GM19455 (cell line): Measurements from ENCODE around the gene MAGI2.
"Not testable (repeated sequence)": the region's sequence is repeated elsewhere in the genome, so short reads cannot be mapped to it uniquely, and the experiment has no call there.

ENCODE experiments used
- ATAC-seq: cut with Tn5 transposase; IDR thresholded peaks from one replicate; pipeline ENCODE4 v1.9.1; 2021; ENCODE audit not compliant: unreplicated experiment

MAGI2 gene

GRCh38 chr7:78514634-78515033 is 938.8 kb downstream of the MAGI2 start:
- ATAC-seq: no peak

- no peak for ATAC-seq
Observed at GRCh38 chr7:78510580-78511188, 942.8 kb downstream of the MAGI2 start.

DNA sequence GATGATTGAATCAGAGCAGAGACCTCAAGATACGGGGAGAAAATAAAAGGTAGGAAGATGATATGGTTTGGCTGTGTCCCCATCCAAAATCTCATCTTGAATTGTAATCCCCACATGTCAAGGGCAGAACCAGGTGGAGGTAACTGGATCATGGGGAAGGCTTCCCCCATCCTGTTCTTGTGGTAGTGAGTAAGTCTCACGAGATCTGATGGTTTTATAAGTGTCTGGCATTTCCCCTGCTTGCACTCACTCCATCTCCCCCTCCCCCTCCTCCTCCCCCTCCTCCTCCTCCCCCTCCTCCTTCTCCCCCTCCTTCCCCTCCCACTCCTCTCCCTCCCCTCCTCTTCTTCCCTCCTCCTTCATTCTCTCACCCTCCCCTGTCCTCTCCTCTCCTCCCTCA is 950.2 kb downstream of the MAGI2 start:
- ATAC-seq: not testable (repeated sequence)

DNA sequence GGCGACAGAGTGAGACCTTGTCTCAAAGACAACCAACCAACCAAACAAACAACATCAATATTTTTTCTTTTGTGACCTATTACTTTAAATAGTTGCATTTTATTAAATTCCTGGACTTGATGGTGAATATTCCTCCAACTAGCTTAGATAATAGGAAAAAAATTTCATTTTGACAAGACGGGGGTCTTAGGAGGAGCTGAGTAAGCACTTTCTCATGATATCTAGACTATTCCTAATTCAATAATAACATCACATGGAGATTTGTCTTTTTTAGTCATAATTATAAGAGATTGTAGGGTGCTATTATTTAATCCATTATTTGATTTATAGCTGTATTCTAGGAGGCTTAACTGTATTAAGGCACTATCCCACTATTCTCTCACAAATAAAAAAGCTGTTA is 952.4 kb downstream of the MAGI2 start:
- ATAC-seq: no peak

GRCh38 chr7:78499971-78500370 is 953.5 kb downstream of the MAGI2 start:
- ATAC-seq: no peak

DNA sequence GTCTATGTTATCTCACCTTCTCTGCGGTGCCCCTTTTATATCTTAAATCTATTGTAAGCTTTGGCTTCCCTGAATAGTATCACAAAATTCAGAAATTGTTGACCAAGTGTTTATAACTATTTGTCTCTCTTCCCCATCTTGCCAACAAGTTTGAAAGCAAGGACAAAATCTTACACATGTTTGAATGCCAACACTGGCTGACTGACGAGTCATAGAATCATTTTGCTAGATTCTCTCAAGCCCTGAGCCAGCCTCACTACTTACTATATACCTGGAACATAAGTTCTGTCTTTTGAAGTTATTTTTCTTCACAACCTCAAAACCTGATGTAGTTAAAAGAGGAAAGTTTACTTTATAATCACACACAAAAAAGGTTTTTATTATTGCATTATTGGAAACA is 954.2 kb downstream of the MAGI2 start:
- ATAC-seq: no peak

DNA sequence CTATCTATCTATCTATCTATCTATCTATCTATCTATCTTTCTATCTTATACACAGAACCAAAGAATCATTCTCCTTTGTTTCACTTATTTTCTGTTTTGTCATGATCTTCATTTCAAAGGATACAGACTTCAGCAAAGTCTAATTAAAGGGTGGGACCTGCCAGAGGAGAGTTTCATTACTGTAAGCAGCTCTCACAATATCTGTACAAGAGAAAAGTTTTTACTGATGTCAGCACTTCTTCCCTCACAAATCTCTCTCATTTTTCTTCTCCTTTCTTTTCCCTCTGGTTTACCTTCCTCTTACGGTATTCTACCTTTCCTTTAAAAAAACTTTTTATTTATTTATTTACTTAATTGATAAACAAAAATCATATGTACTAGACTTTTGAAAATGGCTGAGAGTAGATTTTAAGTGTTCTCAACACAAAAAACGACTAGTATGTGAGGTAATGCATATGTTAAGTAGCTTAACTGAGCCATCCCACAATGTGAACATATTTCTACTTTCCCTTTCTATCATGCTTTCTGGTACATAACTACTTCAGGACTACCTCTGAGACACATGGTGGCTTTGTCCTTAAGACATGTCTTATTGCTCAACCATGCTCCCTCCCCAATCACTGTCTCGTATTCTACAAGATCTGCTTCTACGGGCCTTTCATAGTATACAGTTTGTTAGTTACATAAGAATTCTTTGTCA is 955.6 kb downstream of the MAGI2 start:
- ATAC-seq: no peak

DNA sequence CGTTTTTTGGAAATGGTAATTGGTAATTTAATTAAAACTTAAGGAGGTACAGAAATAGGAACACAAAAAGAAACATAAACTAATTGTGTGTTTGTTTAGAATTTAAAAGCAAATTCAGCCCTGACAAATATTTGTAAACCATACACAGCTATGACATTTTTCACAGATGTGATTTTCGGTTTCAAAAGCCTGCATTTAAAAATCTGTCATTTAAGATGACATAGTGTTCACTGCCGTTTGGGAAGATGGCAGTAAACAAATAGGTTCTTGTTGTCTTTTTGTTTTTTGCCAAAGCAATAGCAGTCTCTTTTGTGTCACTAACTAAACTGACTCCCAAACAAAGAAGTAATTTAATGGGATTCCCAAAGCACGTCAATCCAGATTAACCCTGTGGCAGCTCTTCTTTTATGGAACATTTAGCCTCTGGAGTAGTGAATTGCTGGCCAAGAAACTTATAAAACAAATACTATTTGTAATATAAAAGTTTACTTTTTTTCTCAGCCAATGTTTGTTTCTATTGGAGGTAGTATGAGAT is 957.3 kb downstream of the MAGI2 start:
- no peak for ATAC-seq

DNA sequence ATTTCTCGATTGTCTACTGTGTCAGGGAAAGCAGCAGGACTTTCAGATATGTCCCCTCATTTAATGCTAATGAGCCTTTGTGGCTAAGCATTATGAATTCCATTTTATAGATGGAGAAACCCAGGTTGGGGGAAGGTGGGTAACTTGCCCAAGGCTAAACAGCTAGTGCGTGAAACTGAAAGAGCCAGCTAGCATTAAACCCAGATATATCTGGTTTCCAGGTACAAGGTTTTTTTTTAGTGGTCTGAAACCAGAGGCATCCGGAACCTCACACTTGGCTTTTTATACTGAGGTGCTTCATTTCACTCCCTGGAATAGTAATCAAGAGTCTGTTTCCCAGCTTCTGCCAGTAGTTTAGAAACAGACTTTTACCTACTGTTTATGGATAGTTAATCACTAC is 960.1 kb downstream of the MAGI2 start:
- no peak for ATAC-seq

DNA sequence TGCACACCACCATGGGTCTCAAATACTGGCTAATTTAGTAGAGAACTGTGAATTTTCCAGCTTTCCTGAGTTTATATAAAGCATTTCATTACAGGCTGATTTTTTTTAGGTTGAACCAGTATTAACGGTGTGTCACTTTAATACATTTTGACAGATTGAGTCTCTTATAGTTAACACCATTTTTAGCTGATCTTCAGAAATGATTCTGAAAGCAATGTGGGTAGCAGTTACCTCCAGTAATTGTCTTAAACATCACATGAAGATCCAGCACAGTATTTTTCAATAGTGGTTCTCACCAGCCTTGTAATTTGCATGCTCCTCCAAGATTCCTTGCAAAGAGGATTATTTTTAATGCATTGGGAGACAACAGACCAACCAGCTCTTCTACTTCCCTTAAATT is 961.3 kb downstream of the MAGI2 start:
- ATAC-seq: no peak

DNA sequence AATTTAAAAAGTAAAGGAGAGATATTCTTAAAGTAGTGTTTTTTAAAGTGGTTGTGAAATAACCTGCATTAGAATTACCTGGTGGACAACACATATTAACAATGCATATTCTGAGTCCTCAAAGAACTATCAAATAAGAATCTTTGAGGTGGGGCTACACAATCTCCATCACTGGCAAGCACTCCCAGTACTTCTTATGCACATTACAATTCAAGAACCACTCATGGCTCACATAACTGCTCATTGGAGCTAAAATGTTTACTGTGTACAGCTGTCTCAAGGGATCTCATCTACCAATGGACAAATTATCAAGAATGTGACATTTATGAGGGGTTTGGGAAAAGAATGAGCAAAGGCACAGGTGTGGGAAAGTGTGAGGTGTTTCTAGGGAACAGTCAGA is 962.9 kb downstream of the MAGI2 start:
- ATAC-seq: no peak

DNA sequence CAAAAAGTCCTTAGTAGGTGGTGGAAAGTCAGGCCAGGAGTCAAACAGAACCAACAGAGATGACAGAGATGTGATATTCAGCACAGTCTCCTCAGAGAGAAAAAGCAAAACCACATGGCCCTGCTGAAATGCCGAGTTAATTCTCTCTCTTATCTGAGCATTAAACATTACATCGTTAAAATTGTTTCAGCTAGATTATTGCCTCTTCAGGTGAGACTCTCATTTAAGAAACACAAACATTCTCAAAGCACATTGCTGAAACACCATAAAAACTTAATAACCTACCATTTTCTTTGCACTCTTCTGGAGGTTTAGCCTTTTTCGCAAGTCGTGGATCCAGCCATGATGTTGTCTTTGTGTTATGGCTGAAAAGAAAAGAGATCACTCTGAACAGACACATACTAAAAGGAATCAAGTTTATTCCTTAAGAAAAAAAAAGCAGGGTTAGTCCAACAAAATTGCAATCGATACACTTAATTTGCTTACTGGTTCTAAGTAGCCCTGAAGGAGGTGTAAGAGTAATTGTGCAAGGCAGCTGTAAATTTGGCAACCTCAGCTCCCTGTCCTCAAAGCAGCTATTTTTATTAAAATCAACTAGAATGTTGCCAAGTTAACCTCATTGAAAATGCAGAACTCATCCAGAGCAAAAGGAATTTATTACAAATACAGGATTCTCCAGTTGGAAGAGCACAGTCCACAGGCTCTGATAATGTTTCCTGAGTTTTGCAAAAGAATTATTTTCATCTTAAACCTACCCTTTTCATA is 963.8 kb downstream of the MAGI2 start:
- no peak for ATAC-seq

DNA sequence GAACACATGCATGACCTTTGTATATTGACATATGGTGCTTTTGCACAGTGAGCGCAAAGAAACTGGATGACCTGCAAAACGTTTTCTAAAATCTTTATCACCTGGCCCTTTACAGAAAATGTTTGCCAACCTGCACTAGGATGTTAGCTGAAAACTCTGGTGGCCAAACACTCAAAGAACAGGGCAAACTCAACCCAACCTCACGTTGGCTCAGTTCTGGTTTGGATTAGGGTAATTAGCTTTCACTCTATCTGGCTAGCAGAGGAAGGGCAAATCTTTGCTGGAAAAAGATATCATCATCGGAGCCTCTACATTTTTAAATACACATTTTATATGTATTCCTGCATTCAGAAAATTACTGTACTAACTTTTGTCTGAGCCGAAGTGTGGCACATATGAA is 966.0 kb downstream of the MAGI2 start:
- no peak for ATAC-seq

DNA sequence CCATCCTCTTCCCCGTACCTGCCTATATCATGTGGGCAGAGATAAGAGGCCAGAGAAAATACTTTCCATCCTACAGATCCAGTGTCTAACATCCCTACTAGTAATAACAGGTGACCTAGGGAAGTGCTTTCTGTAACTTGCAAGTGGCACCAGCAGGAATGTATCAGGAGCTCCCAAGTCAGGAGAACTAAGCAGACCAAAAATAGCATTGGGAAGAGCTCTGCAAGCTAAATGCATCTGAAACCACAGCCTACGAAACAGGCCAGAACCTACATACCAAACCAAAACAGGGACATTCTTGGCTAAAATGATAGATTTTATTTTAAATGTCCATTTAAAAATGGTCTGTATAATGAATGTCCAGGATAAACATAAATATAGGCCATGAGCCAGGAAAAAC is 974.1 kb downstream of the MAGI2 start:
- no peak for ATAC-seq

DNA sequence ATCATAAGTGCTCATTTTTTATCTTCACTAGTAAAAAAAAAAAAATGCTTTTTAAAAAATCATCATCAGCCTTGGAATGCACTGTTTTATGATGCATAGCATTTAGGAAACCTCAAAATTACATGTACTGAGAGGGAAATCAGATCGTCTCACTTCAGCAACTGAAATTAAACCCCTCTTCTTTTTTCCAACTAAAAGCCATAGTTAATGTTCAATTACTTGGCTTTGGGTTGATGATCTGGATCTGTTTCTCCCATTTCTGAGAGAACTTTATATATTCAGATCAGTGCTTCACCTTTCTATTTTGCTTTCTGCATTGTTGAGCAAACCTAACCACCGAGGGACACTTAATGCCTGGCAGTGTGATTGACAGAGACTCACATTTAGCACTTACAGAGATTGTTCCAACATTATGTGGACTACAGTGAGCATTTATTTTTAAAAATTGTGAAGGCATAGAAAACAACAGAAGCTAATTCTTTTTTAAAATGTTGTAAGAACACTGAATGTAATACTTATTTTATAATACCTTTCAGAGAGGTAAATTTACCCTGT is 976.5 kb downstream of the MAGI2 start:
- ATAC-seq: no peak

GRCh38 chr7:78473571-78474301 is 979.7 kb downstream of the MAGI2 start:
- no peak for ATAC-seq

- no peak for ATAC-seq
Observed at GRCh38 chr7:78473021-78473420, 980.4 kb downstream of the MAGI2 start.

- ATAC-seq: no peak
Observed at GRCh38 chr7:78472519-78472918, 980.9 kb downstream of the MAGI2 start.

GRCh38 chr7:78465894-78466293 is 987.6 kb downstream of the MAGI2 start:
- ATAC-seq: no peak

DNA sequence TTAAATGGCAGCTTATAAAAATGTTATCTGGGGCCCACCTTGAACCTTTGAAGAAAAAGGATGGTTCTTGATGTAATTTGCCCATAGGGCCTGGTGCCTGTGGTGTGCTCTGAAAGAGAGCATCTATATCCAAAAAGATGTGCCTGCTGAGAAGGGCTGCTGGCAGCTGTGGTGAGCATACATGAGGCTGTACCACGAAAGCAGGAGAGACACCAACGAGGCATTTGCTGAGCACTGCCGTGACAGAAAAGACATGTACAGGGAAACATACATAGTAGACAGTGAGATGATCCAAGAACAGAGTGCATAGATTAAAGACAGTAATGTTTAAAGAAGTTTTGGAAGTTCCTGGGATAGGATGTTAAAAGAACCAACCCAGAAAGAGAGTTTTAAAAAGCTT is 990.4 kb downstream of the MAGI2 start:
- no peak for ATAC-seq

GRCh38 chr7:78450706-78451105 is 1002.8 kb downstream of the MAGI2 start:
- ATAC-seq: no peak
